T-helper 2 cell treated with Interferon-gamma antibody and Interleukin-4, amounts not matched to agents 100 ng/mL and 5 ng/mL, for 36 hours (primary cell): ENCODE data around the gene UBXN7. TPM values are rescaled to one million over a fixed set of nuclear protein-coding genes. Genes with fewer than 3 reads are reported as not detected.
"Not testable (repeated sequence)": the region's sequence is repeated elsewhere in the genome, so short reads cannot be mapped to it uniquely, and the experiment has no call there.

Source experiments
- intact Hi-C: fragments of 100-400 bp; cut with micrococcal nuclease; formaldehyde crosslinking; loops from one replicate; pipeline ENCODE4 v1.15.1; 2023
- total RNA-seq: library from RNA; stranded (reverse); gene quantifications from 2 replicates; pipeline ENCODE4 v1.2.3, GENCODE V29; 2022

Gene UBXN7
- total RNA-seq, 1 donor from 2014 or later: 47.9 TPM

DNA sequence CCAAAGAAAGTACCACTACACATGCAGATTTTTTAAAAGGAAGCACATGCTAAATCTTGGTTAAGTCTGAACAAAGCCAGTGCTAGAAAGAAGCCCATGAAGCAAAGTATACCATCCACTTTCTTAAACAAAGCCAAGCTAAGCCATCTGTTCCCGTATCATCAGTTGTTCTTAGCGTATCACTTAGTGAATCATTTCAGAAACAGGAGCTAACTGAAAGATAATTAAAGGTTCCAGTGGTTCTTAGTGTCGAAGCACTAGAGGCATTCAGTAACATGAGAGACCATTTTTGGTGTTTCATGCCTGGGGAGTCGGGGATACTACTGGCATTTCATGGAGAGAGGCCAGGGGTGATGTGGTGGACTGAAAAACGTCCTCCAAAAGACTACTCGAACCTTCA, 12.8 kb downstream of the UBXN7 start:
- intact Hi-C loops: no loop called here

DNA sequence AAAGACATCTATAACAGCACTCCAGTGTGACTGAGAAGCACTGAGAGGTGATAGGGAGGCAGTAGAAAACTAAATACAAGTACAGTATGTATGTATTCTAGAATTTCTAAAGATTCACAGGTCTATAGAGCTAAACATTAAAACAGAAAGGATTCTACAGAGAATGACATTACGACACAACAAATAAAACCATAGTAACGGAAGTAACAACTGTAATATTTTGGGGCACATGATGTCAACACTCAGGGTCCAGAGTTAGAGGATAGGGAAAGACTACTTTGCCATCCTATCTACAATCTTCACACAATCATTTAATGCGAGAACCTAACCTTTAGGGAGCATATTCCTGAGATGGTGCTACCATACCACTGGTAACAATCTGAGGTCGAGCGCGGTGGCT, 13.6 kb downstream of the UBXN7 start:
- intact Hi-C loops: no loop called here

DNA sequence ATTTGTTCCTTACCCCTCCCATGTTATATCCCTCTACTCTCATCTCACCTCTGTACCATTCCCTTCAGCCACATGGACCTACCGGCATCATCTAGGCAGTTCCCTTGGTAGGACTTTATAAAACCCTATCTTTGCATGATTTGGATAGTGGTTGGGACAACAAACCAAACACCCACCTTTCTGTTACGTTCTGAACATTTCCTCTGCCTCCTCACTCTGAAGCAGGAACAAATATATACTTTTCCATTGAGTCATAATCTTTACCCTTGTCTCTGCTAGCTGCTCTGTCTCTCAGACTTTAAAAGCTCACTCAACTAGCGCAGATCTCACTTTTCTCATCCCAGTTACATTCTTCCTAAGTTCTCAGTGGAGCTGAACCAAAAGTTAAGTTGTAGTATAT, 17.8 kb downstream of the UBXN7 start:
- intact Hi-C loops: no loop called here

DNA sequence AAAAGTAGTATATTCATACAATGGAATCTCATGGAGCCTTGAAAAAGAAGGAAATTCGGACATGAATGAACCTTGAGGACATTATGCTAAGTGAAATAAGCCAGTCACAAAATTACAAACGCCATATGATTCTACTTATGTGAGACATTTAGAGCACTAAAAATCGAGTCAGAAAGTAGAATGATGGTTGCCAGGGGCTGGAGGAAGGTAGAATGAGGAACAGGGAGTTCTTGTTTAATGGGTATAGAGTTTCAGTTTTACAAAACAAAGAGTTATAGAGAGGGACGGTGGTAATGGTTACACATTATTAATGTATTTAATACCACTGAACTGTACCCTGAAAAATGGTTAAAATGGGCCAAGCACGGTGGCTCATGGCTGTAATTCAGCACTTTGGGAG, 19.5 kb downstream of the UBXN7 start:
- intact Hi-C loops: no loop called here

DNA sequence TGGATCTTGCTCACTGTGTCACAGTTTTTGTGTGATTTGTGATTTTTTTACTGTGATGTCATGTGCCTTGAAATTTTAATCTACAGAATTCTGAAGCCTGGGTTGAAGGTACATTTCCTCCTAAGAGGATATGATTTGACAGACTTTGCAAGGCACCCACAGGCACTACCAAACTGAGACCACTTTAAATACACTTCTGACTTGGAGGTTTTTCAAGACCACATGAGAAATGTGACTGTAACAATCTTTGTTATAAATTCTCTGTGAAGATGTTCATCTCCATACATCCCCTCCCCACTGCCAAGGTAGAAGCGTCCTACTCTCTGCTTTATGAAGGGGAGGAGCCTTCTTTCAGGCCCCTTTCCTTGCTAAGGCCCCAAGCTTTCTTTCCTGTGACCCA, 22.8 kb downstream of the UBXN7 start:
- intact Hi-C loops: no loop called here

DNA sequence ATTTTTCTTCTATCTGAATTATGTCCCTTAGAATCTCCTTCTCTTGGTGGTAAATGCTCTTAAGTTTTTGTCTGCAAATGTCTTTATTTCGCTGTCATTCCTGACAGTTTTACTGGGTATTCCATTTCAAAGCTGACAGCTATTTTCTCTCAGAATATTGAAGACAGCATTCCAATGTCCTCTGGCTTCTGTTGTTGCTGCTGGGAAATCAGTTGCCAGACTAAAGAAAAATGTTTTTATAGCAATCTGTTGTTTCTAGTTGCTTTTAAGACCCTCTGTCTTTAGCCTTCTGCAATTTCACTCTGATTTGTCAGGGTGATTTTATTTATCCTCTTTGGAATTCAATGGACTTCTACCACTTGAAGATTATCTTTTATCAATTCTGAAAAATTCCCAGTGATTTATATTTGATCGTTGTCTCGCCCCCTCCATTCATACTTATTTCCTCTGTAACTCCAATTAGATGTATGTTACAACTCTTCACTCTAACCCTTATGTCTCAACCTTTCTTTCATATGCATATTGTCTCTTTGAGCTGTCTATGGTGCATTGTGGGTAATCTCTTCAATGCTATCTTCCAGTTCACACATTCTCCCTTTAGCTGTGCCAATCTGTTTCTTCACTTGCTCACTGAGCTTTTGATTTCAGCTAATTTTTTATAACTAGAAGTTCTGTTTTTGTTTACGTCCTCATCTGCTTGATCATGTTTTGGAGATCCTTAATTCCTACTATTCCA, 23.5 kb downstream of the UBXN7 start:
- intact Hi-C loops: no loop called here

DNA sequence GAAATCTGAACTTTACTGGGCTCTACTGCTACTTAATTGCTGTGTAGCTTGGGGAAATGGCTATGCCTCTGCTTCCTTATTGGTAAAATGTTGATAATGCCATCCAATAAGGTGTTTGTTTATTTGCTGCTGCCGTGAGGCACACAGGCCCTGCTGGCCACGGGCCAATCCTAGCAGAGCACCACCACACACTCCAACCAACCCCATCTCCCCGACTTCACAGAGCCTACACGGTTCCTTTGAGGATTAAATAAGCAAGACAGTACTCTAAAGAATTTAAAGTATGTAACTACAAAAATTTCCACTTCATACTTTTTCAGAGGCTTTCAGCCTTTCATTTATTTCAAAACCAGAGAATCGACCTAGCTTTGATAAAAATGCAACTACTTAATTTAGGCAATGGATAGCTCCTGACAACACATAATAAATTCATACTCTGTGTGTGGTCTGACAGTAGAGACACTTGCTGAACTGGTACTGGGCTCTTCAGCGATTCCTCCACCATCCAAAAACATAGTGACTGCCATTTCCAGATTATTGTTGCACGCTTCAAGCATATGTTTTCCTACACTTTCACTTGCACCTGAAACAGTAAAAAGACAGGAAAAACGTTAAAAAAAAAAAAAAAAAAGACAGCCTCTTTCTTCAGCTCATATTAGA, 25.3 kb downstream of the UBXN7 start:
- intact Hi-C loops: no loop called here

DNA sequence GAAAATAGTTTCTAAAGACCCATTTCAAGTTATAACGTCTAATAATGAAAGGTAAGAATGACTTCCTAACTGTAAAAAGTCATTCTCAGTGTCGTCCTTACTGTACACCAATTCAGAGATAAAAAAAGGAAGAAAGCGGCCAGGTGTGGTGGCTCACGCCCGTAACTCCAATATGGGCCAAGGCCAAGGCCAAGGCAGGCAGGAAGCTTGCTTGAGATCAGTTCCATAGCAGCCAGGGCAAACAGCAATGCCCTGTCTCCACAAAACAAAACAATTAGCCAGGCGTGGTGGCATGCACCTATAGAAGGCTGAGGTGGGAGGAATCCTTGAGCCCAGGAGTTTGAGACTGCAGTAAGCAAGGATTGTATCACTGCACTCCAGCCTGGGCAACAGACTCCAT, 31.9 kb downstream of the UBXN7 start:
- intact Hi-C loops: no loop called here

DNA sequence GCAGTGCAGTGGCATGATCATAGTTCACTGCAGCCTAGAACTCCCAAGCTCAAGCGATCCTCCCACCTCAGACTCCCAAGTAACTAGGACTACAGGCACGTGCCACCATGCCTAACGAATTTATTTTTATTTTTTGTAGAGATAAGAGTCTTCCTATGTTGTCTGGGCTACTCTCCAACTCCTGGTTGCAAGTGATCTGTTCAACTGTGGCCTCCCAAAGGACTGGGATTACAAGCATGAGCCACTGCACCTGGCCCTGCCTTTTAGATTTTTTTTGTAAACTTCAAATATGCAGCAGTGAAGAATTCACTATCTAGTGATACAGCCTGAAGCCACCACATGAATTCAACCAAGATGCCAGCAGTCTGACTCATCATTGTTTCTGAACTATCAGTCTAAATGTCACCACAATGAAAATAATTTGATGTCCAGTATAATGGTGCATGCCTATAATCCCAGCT, 32.7 kb downstream of the UBXN7 start:
- intact Hi-C loops: no loop called here

DNA sequence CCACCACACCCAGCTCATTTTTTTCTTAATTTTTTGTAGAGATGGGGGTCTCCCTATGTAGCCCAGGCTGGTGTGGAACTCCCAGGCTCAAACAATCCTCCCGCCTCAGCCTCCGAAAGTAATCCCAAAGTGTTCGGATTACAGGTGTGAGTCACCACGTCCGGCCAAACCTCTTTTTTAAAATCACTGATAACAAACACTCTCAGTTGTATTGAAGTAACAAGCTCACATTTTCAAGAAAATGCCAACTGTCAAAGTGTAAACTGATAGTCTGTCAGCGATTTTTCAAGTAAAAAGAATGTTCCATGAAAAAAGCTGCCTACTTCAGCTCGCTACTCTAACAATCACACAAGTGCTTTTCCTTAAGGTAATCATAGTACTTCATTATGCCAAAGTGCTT, 33.4 kb downstream of the UBXN7 start:
- intact Hi-C loops: no loop called here

DNA sequence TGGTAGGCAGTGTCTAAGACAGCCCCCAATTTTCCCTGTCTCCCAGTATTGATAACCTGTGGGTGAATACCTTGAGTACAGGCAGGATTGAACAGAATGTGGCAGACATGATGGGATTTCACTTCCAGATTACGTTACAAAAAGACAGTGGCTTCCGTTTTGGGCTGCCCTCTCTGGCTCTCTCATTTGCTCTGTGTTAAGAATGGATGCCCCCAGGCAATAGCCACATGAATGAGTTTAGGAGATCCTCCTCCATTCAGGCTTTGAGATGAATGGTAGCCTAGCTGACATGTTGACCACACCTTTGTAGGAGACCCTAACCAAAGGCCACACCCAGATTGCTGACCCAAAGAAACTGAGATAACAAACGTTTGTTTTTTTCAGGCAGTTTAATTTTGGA, 34.3 kb downstream of the UBXN7 start:
- intact Hi-C loops: no loop called here

DNA sequence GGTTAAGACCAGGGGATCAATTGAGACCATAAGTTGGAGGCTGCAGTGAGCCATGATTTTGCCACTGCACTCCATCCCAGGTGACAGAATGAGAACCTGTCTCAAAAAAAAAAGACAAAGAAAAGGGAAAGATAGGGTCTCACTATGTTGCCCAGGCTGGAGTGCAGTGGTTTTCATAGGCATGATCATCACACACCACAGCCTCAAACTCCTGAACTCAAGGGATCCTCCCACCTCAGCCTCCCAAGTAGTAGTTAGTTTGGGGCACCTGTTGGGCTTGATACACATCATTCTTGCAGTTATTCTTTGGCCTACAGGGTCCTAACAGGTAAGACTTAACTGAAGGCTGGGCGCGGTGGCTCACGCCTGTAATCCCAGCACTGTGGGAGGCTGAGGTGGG, 42.1 kb downstream of the UBXN7 start:
- intact Hi-C loops: no loop called here

DNA sequence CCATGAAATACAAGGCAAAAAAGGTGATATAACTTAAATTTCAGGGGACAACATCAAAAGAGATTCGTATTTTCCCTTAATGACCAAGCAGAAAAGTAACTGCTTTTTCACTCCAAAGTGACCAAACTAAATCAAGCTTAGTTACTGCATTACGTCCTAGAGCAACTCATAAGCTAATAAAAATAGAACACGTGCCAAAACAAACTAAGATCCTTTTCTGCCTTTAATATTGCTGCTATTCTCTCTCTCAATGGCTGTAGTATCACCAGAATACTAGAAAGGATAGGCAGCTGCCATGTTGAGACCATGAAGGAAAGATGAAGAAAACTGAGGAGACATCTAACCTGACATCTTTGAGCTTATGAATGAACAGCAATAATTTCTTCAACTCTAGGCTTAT, 43.3 kb downstream of the UBXN7 start:
- intact Hi-C loops: no loop called here

DNA sequence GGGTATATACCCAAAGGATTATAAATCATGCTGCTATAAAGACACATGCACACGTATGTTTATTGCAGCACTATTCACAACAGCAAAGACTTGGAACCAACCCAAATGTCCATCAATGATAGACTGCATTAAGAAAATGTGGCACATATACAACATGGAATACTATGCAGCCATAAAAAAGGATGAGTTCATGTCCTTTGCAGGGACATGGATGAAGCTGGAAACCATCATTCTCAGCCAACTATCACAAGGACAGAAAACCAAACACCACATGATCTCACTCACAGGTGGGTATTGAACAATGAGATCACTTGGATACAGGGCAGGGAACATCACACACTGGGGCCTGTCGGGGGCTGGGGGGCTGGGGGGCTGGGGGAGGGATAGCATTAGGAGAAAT, 44.3 kb downstream of the UBXN7 start:
- intact Hi-C loops: not testable (repeated sequence)

DNA sequence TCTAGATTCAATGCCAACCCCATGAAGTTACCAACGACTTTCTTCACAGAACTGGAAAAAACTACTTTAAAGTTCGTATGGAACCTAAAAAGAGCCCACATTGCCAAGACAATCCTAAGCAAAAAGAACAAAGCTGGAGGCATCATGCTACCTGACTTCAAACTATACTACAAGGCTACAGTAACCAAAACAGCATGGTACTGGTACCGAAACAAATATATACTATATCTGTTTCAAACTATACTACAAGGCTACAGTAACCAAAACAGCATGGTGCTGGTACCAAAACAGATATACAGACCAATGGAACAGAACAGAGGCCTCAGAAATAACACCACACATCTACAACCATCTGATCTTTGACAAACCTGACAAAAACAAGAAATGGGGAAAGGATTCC, 45.4 kb downstream of the UBXN7 start:
- intact Hi-C loops: not testable (repeated sequence)

DNA sequence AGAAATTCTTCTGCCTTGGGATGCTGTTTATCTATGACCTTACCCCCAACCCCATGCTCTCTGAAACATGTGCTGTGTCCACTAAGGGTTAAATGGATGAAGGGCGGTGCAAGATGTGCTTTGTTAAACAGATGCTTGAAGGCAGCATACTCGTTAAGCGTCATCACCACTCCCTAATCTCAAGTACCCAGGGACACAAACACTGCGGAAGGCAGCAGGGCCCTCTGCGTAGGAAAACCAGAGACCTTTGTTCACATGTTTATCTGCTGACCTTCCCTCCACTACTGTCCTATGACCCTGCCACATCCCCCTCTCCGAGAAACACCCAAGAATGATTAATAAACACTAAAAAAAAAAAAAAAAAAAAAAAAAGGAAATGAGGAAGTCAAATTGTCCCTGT, 46.2 kb downstream of the UBXN7 start:
- intact Hi-C loops: not testable (repeated sequence)

DNA sequence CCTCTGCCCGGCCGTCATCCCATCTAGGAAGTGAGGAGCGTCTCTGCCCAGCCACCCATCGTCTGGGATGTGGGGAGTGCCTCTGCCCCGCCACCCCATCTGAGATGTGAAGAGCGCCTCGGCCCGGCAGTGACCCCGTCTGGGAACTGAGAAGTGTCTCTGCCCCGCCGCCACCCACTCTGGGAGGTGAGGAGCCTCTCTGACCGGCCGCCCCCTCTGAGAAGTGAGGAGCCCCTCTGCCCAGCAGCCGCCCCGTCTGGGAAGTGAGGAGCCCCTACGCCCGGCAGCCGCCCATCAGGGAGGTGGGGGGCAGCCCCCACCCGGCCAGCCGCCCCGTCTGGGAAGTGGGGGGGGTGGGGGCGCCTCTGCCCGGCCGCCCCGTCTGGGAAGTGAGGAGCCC, 46.8 kb downstream of the UBXN7 start:
- intact Hi-C loops: not testable (repeated sequence)

DNA sequence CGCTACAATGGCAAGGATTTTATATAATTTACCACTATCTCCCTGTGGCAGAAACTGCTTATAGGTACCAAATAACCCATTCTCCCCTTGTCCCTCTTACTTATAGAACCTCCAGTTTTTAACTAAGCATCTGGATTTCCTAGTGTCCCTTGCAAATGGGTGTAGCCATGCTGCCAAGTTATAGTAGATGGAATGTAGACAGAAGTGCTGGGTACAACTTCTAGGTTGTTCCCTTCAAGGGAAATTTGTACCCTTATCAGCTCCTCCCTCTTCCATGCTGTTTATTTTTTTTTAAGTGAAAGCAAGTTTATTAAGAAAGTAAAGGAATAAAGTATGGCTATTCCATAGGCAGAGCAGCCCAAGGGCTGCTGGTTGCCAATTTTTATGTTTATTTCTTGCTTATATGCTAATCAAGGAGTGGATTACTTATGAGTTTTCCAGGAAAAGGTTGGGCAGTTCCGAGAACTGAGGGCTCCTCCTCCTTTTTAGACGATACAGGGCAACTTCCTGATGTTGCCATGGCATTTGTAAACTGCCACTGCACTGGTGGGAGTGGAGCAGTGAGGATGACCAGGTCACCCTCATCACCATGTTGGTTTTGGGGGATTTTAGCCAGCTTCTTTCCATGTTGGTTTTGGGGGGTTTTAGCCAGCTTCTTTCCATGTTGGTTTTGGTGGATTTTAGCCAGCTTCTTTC, 53.9 kb downstream of the UBXN7 start:
- intact Hi-C loops: no loop called here

DNA sequence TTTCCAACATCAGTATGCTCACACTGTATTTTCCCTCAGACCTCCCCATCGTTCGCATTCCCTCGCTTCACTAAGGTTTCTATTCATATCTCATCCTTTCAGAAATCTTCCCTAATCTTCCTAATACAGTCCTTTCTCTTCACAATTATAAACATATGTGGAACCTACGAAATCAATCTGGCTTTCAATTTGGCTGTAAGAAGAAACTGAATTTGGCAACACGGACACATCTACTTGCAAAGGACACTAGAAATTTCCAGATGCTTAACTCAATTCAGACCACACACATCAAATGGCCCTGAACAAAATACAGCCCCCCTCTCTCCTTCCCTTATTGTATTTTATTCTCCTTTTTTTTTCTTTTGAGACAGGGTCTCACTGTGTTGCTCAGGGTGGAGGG, 54.9 kb downstream of the UBXN7 start:
- intact Hi-C loops: no loop called here

DNA sequence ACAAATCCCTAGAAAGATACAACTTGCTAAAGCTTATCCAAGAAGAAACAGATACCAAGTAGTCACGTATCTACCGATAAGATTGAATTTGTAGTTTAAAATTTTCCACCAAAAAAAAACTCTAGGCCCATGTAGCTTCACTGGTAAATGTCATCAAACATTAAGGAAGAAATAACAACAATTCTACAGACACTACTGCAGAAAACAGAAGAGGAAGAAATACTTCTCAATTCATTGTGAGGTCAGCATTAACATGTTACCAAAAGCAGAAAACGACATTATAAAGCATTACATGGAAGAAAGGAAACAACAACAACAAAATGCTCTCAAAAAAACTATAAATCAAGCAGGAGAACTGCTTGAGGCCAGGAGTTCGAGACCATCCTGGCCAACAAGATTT, 66.5 kb downstream of the UBXN7 start:
- intact Hi-C loops: no loop called here

DNA sequence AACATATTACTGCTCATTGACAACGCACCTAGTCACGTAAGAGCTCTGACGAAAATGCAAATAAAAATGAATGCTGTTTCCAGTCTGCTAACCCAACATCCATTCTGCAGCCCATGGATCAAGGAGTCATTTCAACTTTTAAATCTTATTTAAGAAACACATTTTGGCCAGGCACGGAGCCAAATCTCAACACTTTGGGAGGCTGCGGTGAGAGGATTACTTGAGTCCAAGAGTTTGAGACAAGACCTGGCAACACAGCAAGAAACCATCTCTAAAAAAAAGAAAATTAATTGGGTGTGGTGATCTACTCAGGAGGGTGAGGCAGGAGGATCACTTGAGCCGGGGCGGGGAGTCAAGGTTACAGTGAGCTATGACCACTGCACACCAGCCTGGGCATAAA, 71.6 kb downstream of the UBXN7 start:
- intact Hi-C loops: no loop called here

DNA sequence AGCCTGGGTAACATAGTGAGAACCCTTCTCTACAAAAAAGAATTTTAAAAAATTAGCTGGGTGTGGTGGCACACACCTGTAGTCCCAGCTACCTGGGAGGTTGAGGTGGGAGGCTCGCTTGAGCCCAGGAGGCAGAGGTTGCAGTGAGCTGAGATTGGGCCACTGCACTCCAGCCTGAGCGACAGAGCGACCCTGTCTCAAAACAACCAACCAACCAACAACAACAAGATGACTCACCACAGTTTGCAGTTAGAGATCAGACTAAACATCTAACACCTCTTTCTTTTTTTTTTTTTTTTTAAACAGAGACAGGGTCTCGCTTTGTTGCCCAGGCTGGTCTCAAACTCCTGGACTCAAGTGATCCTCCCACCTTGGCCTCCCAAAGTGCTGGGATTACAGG, 73.7 kb downstream of the UBXN7 start:
- intact Hi-C loops: not testable (repeated sequence)

DNA sequence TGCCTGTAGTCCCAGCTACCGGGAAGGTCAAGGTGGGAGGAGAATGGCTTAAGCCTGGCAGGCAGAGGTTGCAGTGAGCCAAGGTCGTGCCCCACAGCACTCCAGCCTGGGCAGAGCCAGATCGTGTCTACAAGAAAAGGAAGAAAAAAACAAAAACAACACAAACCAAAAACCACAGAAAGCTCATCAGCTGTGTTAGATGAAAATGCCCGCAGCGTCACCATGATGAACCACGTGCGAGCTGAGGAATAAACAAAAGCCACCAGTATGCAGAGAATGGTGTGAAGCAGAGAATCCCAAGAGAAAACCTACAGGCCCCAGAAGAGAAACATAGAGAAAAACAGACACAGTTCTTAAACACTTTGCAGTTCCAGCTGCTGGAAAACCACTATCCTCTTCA, 74.3 kb downstream of the UBXN7 start:
- intact Hi-C loops: no loop called here
